NCI-H1436 (cell line): ENCODE results near the gene MYRF.
A peak's percentile ranks its signal among the peaks of the same experiment; 100 is the strongest.

Experiments used
- DNase-seq: peaks from one replicate; lab custom pipeline; 2025; lab: John Stamatoyannopoulos, UW

Gene MYRF

DNA sequence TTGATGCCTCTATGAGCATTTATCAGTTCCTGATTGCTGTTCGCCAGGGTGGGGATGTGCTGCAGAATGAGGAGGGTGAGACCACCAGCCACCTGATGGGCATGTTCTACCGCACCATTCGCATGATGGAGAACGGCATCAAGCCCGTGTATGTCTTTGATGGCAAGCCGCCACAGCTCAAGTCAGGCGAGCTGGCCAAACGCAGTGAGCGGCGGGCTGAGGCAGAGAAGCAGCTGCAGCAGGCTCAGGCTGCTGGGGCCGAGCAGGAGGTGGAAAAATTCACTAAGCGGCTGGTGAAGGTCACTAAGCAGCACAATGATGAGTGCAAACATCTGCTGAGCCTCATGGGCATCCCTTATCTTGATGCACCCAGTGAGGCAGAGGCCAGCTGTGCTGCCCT is 43.0 kb downstream of the MYRF start:
- no peak for DNase-seq

DNA sequence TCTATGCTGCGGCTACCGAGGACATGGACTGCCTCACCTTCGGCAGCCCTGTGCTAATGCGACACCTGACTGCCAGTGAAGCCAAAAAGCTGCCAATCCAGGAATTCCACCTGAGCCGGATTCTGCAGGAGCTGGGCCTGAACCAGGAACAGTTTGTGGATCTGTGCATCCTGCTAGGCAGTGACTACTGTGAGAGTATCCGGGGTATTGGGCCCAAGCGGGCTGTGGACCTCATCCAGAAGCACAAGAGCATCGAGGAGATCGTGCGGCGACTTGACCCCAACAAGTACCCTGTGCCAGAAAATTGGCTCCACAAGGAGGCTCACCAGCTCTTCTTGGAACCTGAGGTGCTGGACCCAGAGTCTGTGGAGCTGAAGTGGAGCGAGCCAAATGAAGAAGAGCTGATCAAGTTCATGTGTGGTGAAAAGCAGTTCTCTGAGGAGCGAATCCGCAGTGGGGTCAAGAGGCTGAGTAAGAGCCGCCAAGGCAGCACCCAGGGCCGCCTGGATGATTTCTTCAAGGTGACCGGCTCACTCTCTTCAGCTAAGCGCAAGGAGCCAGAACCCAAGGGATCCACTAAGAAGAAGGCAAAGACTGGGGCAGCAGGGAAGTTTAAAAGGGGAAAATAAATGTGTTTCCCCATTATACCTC is 43.6 kb downstream of the MYRF start:
- DNase-seq, result no peak

DNA sequence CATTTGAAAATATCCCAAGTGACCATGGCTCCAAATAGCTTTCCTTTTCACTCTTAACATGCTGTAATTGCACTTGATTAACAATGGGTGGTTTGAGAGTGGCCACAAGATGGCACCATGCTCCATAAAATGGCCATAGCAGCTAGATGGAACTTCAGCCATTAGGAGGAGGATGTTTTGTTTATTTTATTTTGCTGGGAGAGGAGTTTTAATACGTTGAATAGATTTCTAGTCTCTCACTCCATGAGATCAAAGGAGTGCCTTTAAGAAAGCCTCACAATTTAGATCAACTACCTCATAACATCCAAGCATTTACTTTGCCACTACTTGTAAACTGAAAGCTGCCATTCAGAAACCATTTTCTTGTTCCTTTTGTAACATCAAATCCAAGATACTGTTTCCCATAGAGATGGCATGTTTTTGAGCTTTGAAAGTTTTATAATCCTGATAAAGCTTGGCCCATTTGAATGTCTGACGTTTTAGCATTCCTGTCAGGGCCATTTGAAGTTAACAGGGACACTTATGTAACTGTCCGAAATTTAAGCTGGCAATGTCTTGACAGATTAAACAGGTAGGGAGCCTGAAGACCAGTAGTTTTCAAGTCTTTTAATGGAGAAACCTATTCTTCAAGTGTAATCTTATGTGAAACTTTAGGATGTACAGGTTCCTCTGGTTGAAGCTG is 45.0 kb downstream of the MYRF start:
- DNase-seq, result peak; percentile 53

DNA sequence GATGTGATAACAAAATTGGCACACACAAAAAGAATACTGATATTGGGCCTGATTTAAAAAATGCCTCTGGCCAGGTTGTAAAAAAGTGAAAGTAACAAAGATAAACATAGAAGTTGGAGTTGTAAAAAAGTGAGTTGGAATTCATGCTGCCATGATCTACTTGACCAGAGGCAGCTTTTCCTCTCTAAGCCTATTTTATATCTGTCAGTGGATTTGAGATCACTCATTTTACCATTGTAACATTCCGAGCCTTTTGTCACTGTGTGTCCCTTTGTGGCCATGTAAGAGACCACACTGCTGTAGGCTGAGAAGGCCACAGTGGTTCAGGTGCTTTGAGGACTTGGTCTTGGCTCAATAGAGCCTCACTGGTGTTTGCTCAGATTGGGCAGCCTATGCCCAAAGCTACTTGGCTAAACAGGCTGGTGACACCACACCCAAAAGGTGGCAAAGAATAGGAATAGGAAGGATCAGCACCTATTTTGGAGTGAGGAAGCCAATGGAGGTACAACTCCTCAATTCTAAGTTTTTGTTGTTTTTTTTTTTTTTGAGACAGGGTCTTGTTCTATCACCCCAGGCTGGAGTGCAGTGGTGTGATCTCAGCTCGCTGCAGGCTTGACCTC is 47.3 kb downstream of the MYRF start:
- DNase-seq, result no peak

DNA sequence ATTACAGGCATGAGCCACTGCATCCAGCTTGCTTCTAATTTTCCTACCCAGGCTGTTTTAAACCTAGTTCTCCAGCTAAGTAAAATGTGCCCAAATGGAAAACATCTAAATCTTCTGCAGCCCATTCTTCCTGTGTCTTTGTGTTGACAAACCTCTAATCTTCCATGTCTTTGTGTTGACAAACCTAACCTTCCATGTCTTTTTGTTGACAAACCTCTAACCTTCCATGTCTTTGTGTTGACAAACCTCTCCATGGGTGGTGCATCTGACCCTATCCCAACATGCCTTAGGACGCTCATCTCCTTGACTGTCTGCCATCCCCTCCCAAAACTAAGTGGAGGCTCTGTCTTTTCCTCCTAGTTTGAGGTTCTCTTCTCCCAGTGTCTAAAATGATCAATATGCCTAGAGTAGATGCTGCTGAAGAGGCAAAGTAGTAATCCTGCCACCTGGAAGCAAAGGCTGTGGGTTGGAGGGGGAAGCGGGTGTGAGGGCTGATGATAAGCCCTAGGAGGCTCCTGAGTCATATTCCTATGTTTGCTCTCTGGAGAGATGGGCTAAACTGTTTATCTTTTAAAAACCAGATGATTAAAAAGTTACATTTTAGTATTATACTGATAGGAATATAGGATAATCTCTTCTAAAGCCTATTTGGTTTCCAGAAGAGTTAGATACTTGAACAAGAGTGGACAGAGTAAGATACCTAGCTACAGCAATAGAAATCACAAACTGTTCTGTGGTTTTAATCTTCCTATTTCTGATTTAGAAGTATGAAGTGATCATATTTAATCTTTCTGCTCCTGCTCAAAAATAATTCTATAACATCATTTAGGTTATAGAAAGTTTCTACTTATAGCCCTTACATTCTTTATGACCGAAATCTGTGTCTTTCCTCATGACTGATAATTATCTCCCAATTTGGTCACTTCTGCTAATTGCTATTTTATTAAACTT is 48.2 kb downstream of the MYRF start:
- DNase-seq, result no peak

DNA sequence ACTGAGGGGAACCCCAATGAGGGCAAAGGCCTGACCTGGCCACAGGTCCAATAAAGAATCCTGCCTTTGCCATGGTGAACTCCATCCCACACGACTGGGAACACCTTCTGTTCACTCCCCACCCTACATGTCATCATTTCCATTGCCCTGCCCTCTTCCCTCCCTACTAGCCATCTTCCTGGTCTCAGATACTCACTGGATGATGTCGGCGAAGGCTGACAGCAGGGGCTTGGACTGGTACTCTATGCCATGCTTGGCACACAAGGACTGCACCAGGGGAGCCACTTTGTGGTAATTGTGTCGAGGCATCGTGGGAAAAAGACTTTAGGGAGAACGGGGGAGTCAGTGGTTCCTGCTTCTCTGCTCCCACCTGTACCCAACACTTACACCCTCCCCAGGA is 50.2 kb downstream of the MYRF start:
- no peak for DNase-seq

DNA sequence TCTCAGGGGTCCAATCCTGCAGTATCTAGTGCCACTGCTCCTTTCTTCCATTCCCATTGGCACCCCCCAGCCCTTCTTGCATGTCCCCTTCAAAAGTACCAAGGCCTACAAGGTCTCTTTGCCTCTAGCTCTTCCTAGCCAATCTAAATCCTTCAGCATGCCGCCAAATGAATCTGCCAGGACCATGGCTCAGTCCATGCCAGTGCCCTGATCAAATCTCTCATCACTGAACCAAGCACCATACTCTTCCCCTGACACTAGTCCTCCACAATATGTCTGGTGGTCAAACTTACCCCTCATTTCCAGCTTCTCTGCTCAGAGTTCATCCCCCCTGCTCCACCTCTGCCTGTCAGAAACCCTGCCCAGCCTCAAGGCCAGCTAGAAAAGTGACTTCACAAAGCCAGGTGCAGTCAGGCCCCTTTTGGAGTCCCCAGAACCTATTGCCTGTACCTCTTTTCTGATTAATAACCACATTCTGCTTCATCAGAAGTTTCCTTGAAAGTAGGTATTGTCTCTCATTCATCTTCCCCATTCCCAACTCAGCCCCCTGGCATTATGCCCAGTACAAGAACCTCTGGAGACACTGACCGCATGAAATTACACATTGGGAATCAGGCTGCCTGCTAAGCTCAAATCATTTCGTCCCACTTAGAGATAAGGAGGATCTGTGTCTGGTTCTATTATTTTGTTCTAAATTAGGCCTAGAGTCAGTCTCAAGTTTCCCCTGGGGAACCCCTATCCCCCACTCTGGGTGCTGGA is 51.6 kb downstream of the MYRF start:
- no peak for DNase-seq

DNA sequence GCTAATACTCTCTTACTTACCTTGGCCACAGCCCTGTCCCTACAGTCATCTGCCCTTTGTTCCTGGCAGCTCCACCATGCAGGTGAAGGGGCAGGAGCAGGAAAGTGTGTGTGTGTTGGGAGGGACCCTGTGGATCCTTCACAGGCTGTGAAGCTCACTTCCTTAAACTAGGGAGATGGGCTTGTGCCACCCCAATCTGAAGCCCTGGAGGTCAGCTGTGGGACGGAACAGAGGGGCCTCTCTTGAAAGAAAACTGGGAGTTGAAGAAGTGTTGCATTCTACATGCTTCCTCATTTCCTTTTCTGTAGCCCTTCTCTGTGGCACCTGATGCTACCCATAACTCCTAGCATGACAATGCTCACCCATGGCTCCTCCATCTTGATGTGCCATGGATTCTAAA is 52.7 kb downstream of the MYRF start:
- no peak for DNase-seq

DNA sequence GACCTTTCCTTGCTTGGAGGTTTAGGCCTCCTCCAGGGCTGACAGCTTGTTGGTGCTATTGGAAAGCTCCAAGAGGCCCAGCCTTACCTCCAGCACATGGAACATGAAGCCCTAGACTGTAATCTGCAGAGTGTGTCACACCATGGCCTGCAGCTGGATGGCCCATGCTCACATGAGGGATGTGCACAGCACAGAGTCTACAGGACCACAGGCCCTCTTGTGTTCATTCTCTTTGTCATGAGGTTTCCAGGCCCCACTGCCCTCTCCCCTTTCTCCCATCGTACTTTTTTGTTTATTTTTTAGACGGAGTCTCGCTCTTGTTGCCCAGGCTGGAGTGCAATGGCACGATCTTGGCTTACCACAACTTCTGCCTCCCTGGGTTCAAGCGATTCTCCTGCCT is 54.3 kb downstream of the MYRF start:
- no peak for DNase-seq

DNA sequence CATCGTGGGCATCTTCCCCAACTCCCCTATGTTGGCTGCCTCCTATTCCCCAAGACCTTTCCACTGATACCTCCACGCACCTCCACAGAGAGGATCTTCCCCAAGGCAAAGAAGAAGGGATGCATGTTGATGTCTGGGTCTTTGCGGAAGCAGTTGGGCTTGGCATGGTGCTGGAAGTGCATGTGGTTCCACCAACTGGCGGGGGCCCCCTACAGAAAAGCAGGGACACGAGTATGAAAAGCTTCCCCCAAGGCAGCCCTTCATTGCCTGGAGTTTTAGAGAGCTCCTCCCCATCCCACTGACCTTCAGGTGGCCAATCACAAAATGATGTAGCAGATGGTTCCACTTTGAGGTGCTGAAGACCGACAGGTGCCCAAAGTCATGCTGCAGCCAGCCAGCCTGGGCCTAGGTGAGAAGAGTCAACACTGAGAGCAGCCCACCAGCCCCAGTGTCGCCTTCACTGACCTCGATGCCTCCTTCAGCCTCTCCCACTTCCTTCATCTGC is 58.3 kb downstream of the MYRF start:
- DNase-seq, result no peak

DNA sequence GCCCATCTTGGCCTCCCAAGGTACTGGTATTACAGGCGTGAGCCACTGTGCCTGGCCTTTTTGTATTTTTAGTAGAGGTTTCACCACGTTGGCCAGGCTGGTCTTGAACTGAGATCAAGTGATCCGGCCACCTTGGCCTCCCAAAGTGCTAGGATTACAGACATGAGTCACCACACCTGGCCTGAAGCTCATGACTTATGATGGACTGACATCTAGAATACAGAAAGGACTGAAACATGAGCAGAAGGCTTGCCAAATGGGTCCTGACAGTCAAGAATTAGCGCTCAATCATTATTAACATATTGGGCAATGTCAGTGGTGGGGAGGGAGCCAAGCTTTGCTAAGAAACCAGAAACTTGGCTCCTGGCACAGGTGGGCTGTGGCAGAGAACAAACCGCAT is 59.4 kb downstream of the MYRF start:
- DNase-seq, result no peak

DNA sequence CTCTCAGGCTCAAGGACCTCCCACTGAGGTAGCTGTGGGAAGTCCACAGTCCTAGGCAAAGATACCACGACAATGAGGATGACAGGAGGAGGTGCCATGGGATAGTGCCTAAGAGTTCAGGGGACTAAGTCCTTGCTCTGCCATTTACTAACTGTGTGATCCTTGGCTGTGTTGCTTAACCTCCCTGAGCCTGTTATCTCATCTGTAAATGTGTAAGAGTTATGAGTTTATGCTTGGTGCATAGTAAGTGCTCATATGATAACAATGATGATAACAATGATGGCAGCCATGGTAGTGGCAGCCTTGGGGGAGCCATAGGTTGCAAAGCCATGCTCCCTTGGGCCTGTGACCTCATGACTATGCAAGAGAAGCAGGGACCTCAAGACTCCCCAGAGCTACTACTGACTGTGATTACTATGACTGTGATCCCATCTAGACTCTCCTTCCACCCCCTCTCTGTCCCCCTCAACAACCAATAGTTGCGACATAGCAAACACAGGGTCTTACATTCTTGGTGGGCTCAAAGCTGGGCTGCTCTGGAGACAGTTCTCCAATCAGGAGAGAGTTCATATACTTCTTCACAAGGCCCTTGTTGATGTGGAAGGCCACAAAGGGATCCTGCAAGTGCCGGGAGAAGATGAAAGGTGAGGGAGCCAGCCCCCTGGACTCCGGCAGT is 60.4 kb downstream of the MYRF start:
- no peak for DNase-seq

DNA sequence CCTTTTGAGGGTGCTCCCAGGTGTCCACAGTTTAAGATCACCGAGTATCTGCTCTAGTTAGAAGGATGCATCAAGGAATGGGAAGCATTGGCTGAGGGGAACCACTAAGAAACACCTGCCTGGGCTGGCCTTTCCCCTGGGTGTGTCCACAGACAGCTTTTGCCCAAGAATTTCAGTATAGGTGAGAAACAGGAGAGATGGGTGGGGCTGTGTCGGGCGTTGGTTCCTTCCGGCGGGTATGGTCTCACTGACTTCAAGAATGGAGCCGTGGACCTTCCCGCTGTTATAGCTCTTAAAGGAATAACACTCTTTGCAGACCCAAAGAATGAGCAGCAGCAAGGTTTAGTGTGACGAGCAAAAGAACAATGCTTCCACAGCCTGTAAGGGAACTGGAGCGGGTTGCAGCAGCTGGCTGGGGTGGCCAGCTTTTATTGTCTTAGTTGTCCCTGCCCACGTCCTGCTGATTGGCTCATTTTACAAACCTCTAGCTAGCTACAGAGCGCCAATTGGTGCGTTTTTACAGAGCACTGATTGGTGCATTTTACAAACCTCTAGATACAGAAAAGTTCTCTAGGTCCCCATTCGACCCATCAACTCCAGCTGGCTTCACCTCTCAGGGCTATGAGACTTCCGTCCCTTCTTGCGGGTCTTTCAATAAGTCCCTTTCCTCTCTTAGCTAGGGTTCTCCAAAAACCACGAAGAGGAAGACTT is 62.0 kb downstream of the MYRF start:
- DNase-seq, result peak; percentile 49

DNA sequence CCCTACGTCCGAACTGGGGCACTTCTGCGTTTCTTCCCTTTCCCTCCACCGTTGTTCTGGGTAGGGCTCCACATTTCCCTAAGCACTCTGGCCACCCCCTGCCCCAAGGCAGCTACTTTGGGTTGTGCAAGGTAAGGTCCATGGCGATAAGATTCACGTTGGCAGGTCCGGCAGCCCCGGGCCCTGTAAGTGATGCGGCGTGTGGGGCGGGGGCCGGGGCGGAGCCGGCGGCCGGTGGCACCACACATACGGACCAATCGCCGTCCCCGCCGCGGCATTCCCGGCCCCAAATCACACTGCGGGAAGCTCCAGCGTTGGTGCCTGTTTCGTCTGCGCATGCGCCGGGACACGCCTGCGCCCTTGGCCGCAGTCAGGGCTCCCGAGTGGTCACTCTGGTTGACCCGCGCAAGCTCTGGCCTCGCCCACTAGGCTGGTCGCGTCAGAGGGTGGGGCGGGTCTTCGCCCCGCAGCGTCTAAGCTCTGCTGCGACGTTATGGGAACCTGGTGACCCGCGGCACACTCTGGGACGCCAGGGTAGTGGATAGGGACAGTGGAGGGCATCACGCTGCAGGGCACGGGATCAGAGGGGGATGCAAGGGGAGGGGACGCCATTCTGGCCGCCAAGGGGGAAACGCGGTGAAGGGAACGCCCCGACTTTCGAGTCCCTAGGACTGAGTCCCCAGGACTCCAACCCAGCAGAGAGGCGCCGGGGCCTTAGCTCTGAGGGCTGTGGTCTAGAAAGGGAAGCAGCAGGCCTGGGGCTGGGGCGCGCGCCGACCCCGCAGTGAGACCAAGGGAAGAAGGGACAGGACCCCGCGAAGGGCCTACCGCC is 62.7 kb downstream of the MYRF start:
- peak; percentile 77 for DNase-seq

DNA sequence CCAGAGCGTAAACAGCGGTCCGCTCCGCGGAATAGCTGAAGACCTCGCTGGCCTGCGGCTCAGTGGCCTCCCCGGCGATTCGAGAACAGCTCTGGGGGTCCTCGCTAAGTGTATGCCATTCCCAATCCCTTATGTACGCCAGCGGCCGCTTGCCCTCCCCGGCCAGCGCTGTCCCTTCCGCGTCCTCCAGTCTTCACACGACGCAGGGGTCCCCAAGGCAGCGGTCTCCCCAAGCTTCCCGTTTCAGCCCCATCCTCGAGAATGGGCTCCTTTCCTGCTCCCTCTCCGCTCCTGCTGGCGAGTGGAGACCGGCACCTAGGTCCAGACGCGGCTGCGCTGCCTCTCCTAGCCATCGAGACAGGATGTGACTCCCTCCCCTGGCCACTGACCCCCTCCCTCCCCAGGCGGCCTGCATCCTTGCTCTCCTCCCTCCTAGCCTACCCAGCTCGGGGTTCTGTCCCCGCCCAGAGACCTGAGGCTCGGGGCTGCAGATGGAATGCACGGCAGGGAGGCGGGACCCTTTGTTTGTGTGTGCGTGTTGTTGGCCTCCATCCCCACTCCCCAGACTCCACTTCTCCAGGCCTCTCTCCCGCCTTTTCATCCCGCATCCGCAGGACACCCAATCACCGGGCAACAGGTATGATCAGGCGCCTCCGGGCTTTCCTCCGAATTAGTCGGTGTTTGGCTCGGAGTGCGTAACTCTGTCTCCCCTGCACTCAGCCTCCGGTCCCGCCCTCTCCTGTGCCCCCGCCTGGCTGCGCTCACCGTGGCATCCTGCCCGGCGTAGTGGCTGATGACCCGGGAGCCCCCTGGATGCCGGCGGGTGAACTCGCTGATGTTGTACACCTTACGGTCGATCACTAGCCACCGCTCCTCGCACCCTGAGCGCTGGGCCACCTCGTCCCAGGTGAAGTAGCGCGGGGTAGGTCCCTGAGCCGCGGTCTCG is 63.6 kb downstream of the MYRF start:
- DNase-seq, result peak; percentile 56

DNA sequence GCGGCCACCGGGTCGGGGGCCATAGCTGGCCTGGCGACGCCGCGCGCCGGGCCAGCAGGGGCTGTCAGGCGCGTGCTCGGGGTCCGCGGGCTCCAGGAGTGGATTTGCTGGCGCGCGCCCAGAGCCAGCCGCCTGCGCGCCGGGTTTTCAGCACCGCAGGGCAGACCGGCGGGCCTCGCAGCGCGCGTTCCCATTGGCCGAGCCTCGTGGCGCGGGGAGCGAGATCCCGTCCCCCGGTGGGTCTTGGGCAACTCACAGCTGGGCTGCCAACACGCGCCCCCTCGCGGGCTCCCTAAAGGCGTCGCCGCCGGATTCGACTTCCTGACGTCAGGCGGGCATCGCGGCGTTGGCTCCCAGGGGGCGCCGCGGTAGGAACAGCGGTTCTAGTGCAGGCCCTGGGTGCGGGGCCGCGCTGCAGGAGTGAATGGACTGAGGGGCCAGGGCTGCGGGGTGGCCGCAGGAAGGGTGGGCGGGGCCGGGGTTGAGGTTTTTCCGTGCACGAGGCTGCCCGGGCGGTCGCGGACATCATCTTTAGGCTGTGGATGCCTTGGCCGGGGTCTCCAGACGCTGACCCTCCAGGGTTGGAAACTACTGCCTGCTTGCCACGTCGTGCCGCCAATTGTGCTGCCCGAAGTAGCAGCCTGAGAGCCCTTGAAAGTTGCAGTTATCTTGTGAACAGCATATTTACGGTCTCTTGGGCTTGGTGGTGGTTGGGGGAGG is 64.5 kb downstream of the MYRF start, which contains the start of gene FADS1:
Gene FADS1 (minus strand): TSS at position 268 of the 720 bp plus-strand sequence. CDS start 74 bp downstream, at position 194.
- DNase-seq, result peak; percentile 98

DNA sequence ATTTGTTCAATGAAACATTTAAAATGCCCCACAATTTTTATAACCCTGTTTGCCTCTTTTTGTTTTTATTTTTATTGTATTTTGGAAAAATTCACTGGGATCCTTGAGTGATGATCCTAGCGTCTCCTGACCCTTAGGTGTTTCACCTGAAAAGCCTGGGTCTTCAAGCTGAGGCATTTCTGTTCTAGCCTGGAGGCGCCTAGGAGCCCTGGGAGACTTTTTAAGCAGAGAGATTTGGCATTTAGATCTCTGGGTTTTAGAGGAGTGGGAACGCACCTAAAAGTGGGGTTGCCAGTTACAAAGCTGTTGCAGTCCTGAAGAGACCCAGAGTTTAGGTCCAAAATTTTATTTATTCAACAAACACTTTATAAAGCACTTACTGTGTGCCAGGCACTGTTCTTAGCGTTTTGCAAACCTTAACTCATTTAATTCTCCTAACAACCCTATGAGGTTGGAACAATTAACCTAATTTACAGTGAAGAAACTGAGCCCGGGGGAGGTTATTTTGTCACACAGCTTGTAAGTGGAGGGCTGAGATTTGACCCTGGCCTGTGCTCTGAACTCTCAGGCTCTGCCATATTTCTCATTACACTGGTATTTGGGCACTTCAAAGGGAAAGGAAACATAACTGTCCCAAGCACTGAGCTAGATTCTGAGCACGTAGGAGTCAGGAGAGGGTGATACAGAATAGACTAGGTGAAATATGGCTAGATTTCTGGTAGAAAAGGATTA is 65.2 kb downstream of the MYRF start:
- no peak for DNase-seq
